Hepatocyte (in vitro differentiated cells): ENCODE measurements around the gene GAB1. TPM values are rescaled to one million over a fixed set of nuclear protein-coding genes. Genes with fewer than 3 reads are reported as not detected.

Experiments
- DNase-seq: peaks from one replicate; pipeline ENCODE4 v3.0.0-alpha.2; 2016; ENCODE audit warnings: low spot score
- H2AFZ ChIP-seq: fragments of 200-600 bp; sonication (generic); 2 replicates; pipeline ENCODE4 v1.6.0; 2016; ENCODE audit warnings: antibody characterized with exemption, mild to moderate bottlenecking
- H3K27ac ChIP-seq: fragments of 200-600 bp; sonication (generic); 2 replicates; pipeline ENCODE4 v1.5.1; 2016; ENCODE audit warnings: mild to moderate bottlenecking
- H3K27me3 ChIP-seq: fragments of 200-600 bp; sonication (generic); 2 replicates; pipeline ENCODE4 v1.6.1; 2016
- H3K36me3 ChIP-seq: fragments of 200-600 bp; sonication (generic); replicated peaks from 2 replicates; pipeline ENCODE4 v1.5.1; 2016; ENCODE audit warnings: low read depth; ENCODE audit not compliant: insufficient read depth
- H3K4me1 ChIP-seq: fragments of 200-600 bp; sonication (generic); 2 replicates; pipeline ENCODE4 v1.5.1; 2016; ENCODE audit warnings: mild to moderate bottlenecking, moderate library complexity; ENCODE audit not compliant: insufficient read depth
- H3K4me2 ChIP-seq: fragments of 200-600 bp; sonication (generic); 2 replicates; pipeline ENCODE4 v1.6.0; 2016
- H3K4me3 ChIP-seq: fragments of 200-600 bp; sonication (generic); 2 replicates; pipeline ENCODE4 v1.5.1; 2016; ENCODE audit warnings: mild to moderate bottlenecking
- H3K79me2 ChIP-seq: fragments of 200-600 bp; sonication (generic); 2 replicates; pipeline ENCODE4 v1.6.0; 2017; ENCODE audit warnings: mild to moderate bottlenecking
- H3K9me2 ChIP-seq: fragments of 200-600 bp; sonication (generic); replicated peaks from 2 replicates; pipeline ENCODE4 v1.6.0; 2017; ENCODE audit warnings: mild to moderate bottlenecking; ENCODE audit not compliant: insufficient read depth
- H3K9me3 ChIP-seq: fragments of 200-600 bp; sonication (generic); 2 replicates; pipeline ENCODE4 v1.5.1; 2016; ENCODE audit warnings: low read depth, mild to moderate bottlenecking
- H4K20me1 ChIP-seq: fragments of 200-600 bp; sonication (generic); 2 replicates; pipeline ENCODE4 v1.6.0; 2016; ENCODE audit warnings: mild to moderate bottlenecking; ENCODE audit not compliant: insufficient read depth, poor library complexity, severe bottlenecking
- CTCF ChIP-seq: fragments of 200-600 bp; sonication (generic); IDR thresholded peaks from 2 replicates; pipeline ENCODE4 v1.5.1; 2016; ENCODE audit warnings: antibody characterized with exemption, mild to moderate bottlenecking; ENCODE audit not compliant: poor library complexity
- EZH2 ChIP-seq: fragments of 200-600 bp; sonication (generic); IDR thresholded peaks from 2 replicates; pipeline ENCODE4 v1.6.1; 2016; ENCODE audit warnings: antibody characterized with exemption, mild to moderate bottlenecking, borderline replicate concordance
- EZH2phosphoT487 ChIP-seq: fragments of 200-600 bp; sonication (generic); IDR thresholded peaks from one replicate; pipeline ENCODE4 v1.6.1; 2018; ENCODE audit warnings: antibody characterized with exemption, mild to moderate bottlenecking, low read depth, moderate library complexity; ENCODE audit not compliant: unreplicated experiment, severe bottlenecking
- WGBS: methylation state at CpG from one replicate; pipeline ENCODE4 v1.1.6; 2016; ENCODE audit warnings: low lambda C conversion rate; ENCODE audit errors: missing lambda C conversion rate; 5-methylcytosine and 5-hydroxymethylcytosine counted together
- polyA plus RNA-seq: library from polyadenylated mRNA; unstranded; fragments of >200 nt; fragmentation: Nextera tagmentation; extraction: Ambion mirVana; gene quantifications from 2 replicates; pipeline ENCODE4 v1.2.1, GENCODE V29; 2016
- total RNA-seq: library from RNA; depleted of rRNA; stranded (reverse); fragments of >200 nt; gene quantifications from 2 replicates; pipeline ENCODE4 v1.2.3, GENCODE V29; 2014

Gene GAB1
- total and polyA plus RNA-seq, 2 experiments from 2014 or later: 10.9 to 30.7 TPM

GRCh38 chr4:143352720-143353119 lies 16.0 kb downstream of the GAB1 start:
- DNase-seq: no peak
- Histone ChIP-seq H3K27me3 (no peaks in the 10 kb centered on the region), H4K20me1 (no peaks in the 10 kb centered on the region), H3K4me2 (peak overlapping the region; percentile 61), H2AFZ (no peak overlapping the region), H3K4me1 (peaks cover 57% of the 10 kb centered on the region), H3K79me2 (no peaks in the 10 kb centered on the region), H3K9me2 (no peaks in the 10 kb centered on the region), H3K36me3 (no peaks in the 10 kb centered on the region), H3K4me3 (no peak overlapping the region), H3K27ac (peak overlapping the region; percentile 74), H3K9me3 (no peaks in the 10 kb centered on the region)
- TF ChIP-seq CTCF (no peak), EZH2phosphoT487 (no peak), EZH2 (no peak)
- 53% methylated on average over 3 of the region's 3 CpGs for WGBS

DNA sequence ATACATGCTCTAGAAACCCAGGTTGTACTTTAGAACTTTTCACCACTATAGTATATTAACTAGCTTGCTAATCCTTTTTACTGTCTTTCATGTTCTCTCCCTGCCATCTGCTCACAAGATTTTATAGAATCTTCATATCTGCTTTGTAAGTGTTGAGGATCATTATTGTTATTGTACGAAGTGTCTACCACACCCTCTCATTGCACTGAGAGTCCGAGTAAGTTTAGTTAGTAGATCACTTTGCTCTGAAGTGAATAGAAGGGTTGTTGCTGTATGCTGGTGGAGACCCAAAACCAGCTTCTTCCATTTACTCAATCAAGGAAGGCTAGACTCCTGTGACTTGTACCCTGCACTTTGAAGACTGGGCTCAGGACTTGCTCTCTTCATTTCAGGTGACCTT lies 17.1 kb downstream of the GAB1 start:
- H3K79me2 ChIP-seq: no peaks in the 10 kb centered on the region

DNA sequence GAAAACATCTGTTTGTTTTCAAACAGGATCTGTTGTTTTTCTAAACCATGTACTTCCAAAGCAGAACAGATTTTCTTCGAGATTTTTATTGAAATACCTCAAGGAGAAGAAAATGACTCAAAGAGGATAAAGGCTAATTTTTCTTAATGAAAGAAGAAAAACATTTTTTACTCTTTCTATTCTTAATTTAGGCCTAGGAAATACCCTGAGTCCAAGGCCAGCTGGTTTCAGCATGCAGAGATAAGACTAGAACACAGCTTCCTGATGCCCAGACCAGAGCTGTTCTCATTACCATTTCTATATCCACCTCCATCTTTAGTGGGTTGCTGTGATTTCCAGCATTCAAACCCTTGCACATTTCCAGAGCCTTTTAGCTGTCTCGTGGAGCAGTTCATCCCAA lies 18.3 kb downstream of the GAB1 start:
- DNase-seq: no peak
- Histone ChIP-seq H3K4me2 (peak overlapping the region; percentile 23), H4K20me1 (no peaks in the 10 kb centered on the region), H3K27ac (peak overlapping the region; percentile 60), H2AFZ (no peak overlapping the region), H3K79me2 (peaks cover 5% of the 10 kb centered on the region), H3K4me1 (peaks cover 74% of the 10 kb centered on the region), H3K9me2 (no peaks in the 10 kb centered on the region), H3K27me3 (no peaks in the 10 kb centered on the region), H3K36me3 (no peaks in the 10 kb centered on the region), H3K4me3 (no peak overlapping the region), H3K9me3 (no peaks in the 10 kb centered on the region)
- WGBS: 71% methylated on average over 2 of the region's 2 CpGs
- no peak for TF ChIP-seq CTCF
- TF ChIP-seq EZH2phosphoT487: no peak
- no peak for TF ChIP-seq EZH2

More for the DNA sequence above, 17.1 kb downstream of the GAB1 start:
- Histone ChIP-seq H3K9me2 (no peaks in the 10 kb centered on the region), H3K4me2 (peak overlapping the region; percentile 61), H3K9me3 (no peaks in the 10 kb centered on the region), H3K27me3 (no peaks in the 10 kb centered on the region), H3K36me3 (no peaks in the 10 kb centered on the region), H4K20me1 (no peaks in the 10 kb centered on the region), H2AFZ (no peak overlapping the region), H3K27ac (peak overlapping the region; percentile 74), H3K4me1 (peaks cover 66% of the 10 kb centered on the region), H3K4me3 (no peak overlapping the region)
- no peak for DNase-seq
- TF ChIP-seq CTCF (no peak), EZH2phosphoT487 (no peak), EZH2 (no peak)
- WGBS: 80% methylated on average over 2 of the region's 2 CpGs
